Measurements from ENCODE around the gene RAVER2. TPM values are rescaled to one million over a fixed set of nuclear protein-coding genes. Genes with fewer than 3 reads are reported as not detected.

The RAVER2 gene
- total and polyA plus RNA-seq, 2 experiments from 2014 or later, result 7.8 to 24.6 TPM

DNA sequence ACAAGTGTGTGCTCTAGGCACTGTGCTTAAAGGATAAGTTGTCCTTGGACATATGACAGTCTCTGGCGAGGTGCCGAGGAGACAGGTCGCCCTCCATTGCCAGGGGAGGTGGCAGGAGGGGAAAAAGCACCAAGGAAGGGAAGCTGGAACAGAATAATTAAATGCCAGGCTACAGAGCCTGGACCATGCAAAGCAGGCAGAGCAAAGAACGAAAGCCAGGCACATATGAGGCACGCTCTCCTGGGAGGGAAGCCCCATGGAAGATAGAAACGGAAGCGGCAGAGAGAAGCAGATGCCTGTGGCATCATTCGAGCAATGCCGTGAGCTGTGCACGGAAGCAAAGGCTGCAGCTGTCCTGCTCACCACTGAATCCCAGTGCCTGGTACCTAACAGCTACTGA, 130.2 kb downstream of the RAVER2 start:
- Histone ChIP-seq H3K4me1 (ENCODE audit: insufficient read depth) (peaks cover 9% of the 10 kb centered on the region), H2AFZ (no peak overlapping the region), H3F3A (replicated peaks; ENCODE audit: low read depth) (no peaks in the 10 kb centered on the region), H3K4me2 (no peak overlapping the region), H4K20me1 (replicated peaks; ENCODE audit: insufficient read depth) (peaks cover 5% of the 10 kb centered on the region; the same call in 1 of the 2 replicates), H3K4me3 (no peak overlapping the region), H3K27ac (ENCODE audit: low read depth) (no peak overlapping the region), H3K27me3 (ENCODE audit: insufficient read depth) (no peaks in the 10 kb centered on the region), H3K9me2 (ENCODE audit: insufficient read depth) (no peaks in the 10 kb centered on the region), H3K36me3 (ENCODE audit: insufficient read depth) (no peaks in the 10 kb centered on the region), H3K79me2 (replicated peaks; ENCODE audit: insufficient read depth) (no peaks in the 10 kb centered on the region)
- Mint-ChIP-seq H3K9me3 (no peaks in the 10 kb centered on the region), H3K4me1 (peaks cover 9% of the 10 kb centered on the region), H3K36me3 (ENCODE audit: low read depth) (peaks cover 9% of the 10 kb centered on the region), H3K4me3 (no peak overlapping the region), H3K27ac (no peak overlapping the region; the same call in 1 of the 2 replicates), H3K27me3 (ENCODE audit: insufficient read depth, low read depth, poor library complexity) (peaks cover 2% of the 10 kb centered on the region)
- ATAC-seq, result no peak
- no peak for TF ChIP-seq JUNB (IDR thresholded peaks at IDR 0.05; ENCODE audit: unreplicated experiment)
- DNase-seq (ENCODE audit: low spot score), result no peak

DNA sequence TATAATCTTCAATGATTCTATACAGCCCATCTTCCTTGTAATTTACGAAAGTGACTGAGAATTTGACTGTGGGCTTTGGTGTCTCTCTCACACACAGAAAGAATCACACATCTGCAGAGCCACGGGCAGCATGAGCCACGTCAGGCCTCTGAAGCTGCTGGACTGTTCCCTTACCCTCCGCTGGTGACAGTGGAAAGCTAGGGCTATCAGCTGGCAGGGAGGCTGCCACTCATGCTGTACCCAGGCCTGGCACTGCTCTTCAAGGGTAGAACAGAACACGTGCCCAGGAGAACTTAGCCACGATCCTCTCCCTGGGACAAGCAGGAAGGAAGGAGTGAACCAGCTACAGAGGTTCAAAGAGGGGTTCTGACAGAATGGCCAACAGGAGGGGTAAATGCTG, 130.7 kb downstream of the RAVER2 start:
- H3K9me2 ChIP-seq (ENCODE audit: insufficient read depth), result no peaks in the 10 kb centered on the region
- no peaks in the 10 kb centered on the region for H3F3A ChIP-seq (replicated peaks; ENCODE audit: low read depth)
- Mint-ChIP-seq H3K4me3 (no peak overlapping the region), H3K27me3 (ENCODE audit: insufficient read depth, low read depth, poor library complexity) (peaks cover 2% of the 10 kb centered on the region), H3K9me3 (no peaks in the 10 kb centered on the region), H3K36me3 (ENCODE audit: low read depth) (peaks cover 4% of the 10 kb centered on the region), H3K4me1 (peaks cover 9% of the 10 kb centered on the region), H3K27ac (no peak overlapping the region)
- H3K4me1 ChIP-seq (ENCODE audit: insufficient read depth), result peaks cover 9% of the 10 kb centered on the region
- no peak overlapping the region for H3K4me3 ChIP-seq
- H3K36me3 ChIP-seq (ENCODE audit: insufficient read depth), result no peaks in the 10 kb centered on the region
- H4K20me1 ChIP-seq (replicated peaks; ENCODE audit: insufficient read depth), result peaks cover 5% of the 10 kb centered on the region; the same call in 1 of the 2 replicates
- H3K4me2 ChIP-seq, result no peak overlapping the region
- no peaks in the 10 kb centered on the region for H3K27me3 ChIP-seq (ENCODE audit: insufficient read depth)
- no peaks in the 10 kb centered on the region for H3K79me2 ChIP-seq (replicated peaks; ENCODE audit: insufficient read depth)
- H3K27ac ChIP-seq (ENCODE audit: low read depth), result no peak overlapping the region
- no peak overlapping the region for H2AFZ ChIP-seq
- DNase-seq (ENCODE audit: low spot score), result no peak
- no peak for ATAC-seq
- TF ChIP-seq ZNF114 (CRISPR knock-in tag; IDR thresholded peaks at IDR 0.05) (no peak), STAT1 (IDR thresholded peaks at IDR 0.05; ENCODE audit: unreplicated experiment) (no peak), EZH2phosphoT487 (IDR thresholded peaks at IDR 0.05; ENCODE audit: unreplicated experiment) (no peak), POLR2AphosphoS5 (IDR thresholded peaks at IDR 0.05; ENCODE audit: low read depth) (no peak), NANOG (IDR thresholded peaks at IDR 0.05; ENCODE audit: borderline replicate concordance) (no peak), JUNB (IDR thresholded peaks at IDR 0.05; ENCODE audit: unreplicated experiment) (no peak), CREB1 (CRISPR knock-in tag; IDR thresholded peaks at IDR 0.05; ENCODE audit: low read depth) (no peak), ZNF331 (CRISPR knock-in tag; IDR thresholded peaks at IDR 0.05; ENCODE audit: low read depth) (no peak), EZH2 (IDR thresholded peaks at IDR 0.05; ENCODE audit: low read depth, unreplicated experiment) (no peak)
- TF ChIP-seq, protein P1, sequence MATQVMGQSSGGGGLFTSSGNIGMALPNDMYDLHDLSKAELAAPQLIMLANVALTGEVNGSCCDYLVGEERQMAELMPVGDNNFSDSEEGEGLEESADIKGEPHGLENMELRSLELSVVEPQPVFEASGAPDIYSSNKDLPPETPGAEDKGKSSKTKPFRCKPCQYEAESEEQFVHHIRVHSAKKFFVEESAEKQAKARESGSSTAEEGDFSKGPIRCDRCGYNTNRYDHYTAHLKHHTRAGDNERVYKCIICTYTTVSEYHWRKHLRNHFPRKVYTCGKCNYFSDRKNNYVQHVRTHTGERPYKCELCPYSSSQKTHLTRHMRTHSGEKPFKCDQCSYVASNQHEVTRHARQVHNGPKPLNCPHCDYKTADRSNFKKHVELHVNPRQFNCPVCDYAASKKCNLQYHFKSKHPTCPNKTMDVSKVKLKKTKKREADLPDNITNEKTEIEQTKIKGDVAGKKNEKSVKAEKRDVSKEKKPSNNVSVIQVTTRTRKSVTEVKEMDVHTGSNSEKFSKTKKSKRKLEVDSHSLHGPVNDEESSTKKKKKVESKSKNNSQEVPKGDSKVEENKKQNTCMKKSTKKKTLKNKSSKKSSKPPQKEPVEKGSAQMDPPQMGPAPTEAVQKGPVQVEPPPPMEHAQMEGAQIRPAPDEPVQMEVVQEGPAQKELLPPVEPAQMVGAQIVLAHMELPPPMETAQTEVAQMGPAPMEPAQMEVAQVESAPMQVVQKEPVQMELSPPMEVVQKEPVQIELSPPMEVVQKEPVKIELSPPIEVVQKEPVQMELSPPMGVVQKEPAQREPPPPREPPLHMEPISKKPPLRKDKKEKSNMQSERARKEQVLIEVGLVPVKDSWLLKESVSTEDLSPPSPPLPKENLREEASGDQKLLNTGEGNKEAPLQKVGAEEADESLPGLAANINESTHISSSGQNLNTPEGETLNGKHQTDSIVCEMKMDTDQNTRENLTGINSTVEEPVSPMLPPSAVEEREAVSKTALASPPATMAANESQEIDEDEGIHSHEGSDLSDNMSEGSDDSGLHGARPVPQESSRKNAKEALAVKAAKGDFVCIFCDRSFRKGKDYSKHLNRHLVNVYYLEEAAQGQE (IDR thresholded peaks at IDR 0.05; ENCODE audit: unreplicated experiment), result no peak
- TF ChIP-seq, protein P2, sequence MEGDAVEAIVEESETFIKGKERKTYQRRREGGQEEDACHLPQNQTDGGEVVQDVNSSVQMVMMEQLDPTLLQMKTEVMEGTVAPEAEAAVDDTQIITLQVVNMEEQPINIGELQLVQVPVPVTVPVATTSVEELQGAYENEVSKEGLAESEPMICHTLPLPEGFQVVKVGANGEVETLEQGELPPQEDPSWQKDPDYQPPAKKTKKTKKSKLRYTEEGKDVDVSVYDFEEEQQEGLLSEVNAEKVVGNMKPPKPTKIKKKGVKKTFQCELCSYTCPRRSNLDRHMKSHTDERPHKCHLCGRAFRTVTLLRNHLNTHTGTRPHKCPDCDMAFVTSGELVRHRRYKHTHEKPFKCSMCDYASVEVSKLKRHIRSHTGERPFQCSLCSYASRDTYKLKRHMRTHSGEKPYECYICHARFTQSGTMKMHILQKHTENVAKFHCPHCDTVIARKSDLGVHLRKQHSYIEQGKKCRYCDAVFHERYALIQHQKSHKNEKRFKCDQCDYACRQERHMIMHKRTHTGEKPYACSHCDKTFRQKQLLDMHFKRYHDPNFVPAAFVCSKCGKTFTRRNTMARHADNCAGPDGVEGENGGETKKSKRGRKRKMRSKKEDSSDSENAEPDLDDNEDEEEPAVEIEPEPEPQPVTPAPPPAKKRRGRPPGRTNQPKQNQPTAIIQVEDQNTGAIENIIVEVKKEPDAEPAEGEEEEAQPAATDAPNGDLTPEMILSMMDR (conservative IDR thresholded peaks at IDR 0.05; ENCODE audit: low read depth in 2 of 2), result no peak
- TF ChIP-seq, protein P3, sequence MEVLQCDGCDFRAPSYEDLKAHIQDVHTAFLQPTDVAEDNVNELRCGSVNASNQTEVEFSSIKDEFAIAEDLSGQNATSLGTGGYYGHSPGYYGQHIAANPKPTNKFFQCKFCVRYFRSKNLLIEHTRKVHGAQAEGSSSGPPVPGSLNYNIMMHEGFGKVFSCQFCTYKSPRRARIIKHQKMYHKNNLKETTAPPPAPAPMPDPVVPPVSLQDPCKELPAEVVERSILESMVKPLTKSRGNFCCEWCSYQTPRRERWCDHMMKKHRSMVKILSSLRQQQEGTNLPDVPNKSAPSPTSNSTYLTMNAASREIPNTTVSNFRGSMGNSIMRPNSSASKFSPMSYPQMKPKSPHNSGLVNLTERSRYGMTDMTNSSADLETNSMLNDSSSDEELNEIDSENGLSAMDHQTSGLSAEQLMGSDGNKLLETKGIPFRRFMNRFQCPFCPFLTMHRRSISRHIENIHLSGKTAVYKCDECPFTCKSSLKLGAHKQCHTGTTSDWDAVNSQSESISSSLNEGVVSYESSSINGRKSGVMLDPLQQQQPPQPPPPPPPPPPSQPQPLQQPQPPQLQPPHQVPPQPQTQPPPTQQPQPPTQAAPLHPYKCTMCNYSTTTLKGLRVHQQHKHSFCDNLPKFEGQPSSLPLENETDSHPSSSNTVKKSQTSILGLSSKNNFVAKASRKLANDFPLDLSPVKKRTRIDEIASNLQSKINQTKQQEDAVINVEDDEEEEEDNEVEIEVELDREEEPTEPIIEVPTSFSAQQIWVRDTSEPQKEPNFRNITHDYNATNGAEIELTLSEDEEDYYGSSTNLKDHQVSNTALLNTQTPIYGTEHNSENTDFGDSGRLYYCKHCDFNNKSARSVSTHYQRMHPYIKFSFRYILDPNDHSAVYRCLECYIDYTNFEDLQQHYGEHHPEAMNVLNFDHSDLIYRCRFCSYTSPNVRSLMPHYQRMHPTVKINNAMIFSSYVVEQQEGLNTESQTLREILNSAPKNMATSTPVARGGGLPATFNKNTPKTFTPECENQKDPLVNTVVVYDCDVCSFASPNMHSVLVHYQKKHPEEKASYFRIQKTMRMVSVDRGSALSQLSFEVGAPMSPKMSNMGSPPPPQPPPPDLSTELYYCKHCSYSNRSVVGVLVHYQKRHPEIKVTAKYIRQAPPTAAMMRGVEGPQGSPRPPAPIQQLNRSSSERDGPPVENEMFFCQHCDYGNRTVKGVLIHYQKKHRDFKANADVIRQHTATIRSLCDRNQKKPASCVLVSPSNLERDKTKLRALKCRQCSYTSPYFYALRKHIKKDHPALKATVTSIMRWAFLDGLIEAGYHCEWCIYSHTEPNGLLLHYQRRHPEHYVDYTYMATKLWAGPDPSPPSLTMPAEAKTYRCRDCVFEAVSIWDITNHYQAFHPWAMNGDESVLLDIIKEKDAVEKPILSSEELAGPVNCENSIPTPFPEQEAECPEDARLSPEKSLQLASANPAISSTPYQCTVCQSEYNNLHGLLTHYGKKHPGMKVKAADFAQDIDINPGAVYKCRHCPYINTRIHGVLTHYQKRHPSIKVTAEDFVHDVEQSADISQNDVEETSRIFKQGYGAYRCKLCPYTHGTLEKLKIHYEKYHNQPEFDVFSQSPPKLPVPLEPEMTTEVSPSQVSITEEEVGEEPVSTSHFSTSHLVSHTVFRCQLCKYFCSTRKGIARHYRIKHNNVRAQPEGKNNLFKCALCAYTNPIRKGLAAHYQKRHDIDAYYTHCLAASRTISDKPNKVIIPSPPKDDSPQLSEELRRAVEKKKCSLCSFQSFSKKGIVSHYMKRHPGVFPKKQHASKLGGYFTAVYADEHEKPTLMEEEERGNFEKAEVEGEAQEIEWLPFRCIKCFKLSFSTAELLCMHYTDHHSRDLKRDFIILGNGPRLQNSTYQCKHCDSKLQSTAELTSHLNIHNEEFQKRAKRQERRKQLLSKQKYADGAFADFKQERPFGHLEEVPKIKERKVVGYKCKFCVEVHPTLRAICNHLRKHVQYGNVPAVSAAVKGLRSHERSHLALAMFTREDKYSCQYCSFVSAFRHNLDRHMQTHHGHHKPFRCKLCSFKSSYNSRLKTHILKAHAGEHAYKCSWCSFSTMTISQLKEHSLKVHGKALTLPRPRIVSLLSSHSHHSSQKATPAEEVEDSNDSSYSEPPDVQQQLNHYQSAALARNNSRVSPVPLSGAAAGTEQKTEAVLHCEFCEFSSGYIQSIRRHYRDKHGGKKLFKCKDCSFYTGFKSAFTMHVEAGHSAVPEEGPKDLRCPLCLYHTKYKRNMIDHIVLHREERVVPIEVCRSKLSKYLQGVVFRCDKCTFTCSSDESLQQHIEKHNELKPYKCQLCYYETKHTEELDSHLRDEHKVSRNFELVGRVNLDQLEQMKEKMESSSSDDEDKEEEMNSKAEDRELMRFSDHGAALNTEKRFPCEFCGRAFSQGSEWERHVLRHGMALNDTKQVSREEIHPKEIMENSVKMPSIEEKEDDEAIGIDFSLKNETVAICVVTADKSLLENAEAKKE (CRISPR knock-in tag; IDR thresholded peaks at IDR 0.05), result no peak

All from GM23338 (cell line).